Keratinocyte (primary cell): Measurements from ENCODE around the gene TP73. TPM values are rescaled to one million over a fixed set of nuclear protein-coding genes. Genes with fewer than 3 reads are reported as not detected.

Source experiments
- DNase-seq: peaks from one replicate; pipeline ENCODE4 v3.0.0-alpha.2; 2011; ENCODE audit warnings: low read depth, missing footprints, low spot score
- FAIRE-seq: peaks from 2 replicates; lab custom pipeline; 2011; peaks lifted over from hg19 to GRCh38; lab: Jason Lieb, UNC
- H2AFZ ChIP-seq: 2 replicates; pipeline ENCODE4 v1.6.0; 2012; ENCODE audit warnings: low read length, control low read depth, inconsistent platforms; ENCODE audit not compliant: control insufficient read depth
- H3K27ac ChIP-seq: 2 replicates; pipeline ENCODE4 v1.5.1; 2011; ENCODE audit warnings: low read length; ENCODE audit not compliant: control insufficient read depth, insufficient read depth
- H3K27me3 ChIP-seq: 3 replicates; pipeline ENCODE4 v1.6.0; 2011; ENCODE audit warnings: low read length; ENCODE audit not compliant: control insufficient read depth, insufficient read depth; ENCODE audit errors: extremely low read depth
- H3K36me3 ChIP-seq, 2 experiments: 2 replicates in 1 of 2; 3 replicates in 1 of 2; pipeline ENCODE4 v1.5.1; 2011; ENCODE audit warnings: low read length in 2 of 2, mild to moderate bottlenecking in 1 of 2; ENCODE audit not compliant: control insufficient read depth in 2 of 2, insufficient read depth in 2 of 2; ENCODE audit errors: extremely low read depth in 1 of 2
- H3K4me1 ChIP-seq: 3 replicates; pipeline ENCODE4 v1.5.1; 2011; ENCODE audit warnings: low read length; ENCODE audit not compliant: control insufficient read depth, insufficient read depth; ENCODE audit errors: extremely low read depth
- H3K4me2 ChIP-seq: 3 replicates; pipeline ENCODE4 v1.6.0; 2011; ENCODE audit warnings: low read depth, low read length; ENCODE audit not compliant: control insufficient read depth, insufficient read depth; ENCODE audit errors: extremely low read depth
- H3K4me3 ChIP-seq, 3 experiments: fragments of 200-600 bp in 1 of 3; sonication (generic) in 1 of 3; 2 replicates in 2 of 3; 3 replicates in 1 of 3; pipeline ENCODE4 v1.5.1; 2011 to 2016; ENCODE audit warnings: low read length in 3 of 3, mild to moderate bottlenecking in 3 of 3, control low read depth in 2 of 3, inconsistent platforms in 1 of 3, low read depth in 1 of 3, mixed read lengths in 1 of 3, mixed run types in 1 of 3, moderate library complexity in 1 of 3; ENCODE audit not compliant: control insufficient read depth in 2 of 3, insufficient read depth in 2 of 3; ENCODE audit errors: extremely low read depth in 1 of 3
- H3K79me2 ChIP-seq: 2 replicates; pipeline ENCODE4 v1.6.0; 2012; ENCODE audit warnings: low read length; ENCODE audit not compliant: control insufficient read depth, insufficient read depth
- H3K9ac ChIP-seq: 3 replicates; pipeline ENCODE4 v1.6.0; 2011; ENCODE audit warnings: low read length; ENCODE audit not compliant: control insufficient read depth, insufficient read depth; ENCODE audit errors: extremely low read depth
- H3K9me1 ChIP-seq: 3 replicates; pipeline ENCODE4 v1.6.0; 2011; ENCODE audit warnings: low read length; ENCODE audit not compliant: control insufficient read depth, insufficient read depth; ENCODE audit errors: extremely low read depth
- H3K9me3 ChIP-seq: 2 replicates; pipeline ENCODE4 v1.5.1; 2012; ENCODE audit warnings: low read depth, low read length; ENCODE audit not compliant: control insufficient read depth
- H4K20me1 ChIP-seq: 3 replicates; pipeline ENCODE4 v1.6.0; 2011; ENCODE audit warnings: low read length; ENCODE audit not compliant: control insufficient read depth, insufficient read depth; ENCODE audit errors: extremely low read depth
- CTCF ChIP-seq, 3 experiments: IDR thresholded peaks in 1 of 3; conservative IDR thresholded peaks in 1 of 3; optimal IDR thresholded peaks in 1 of 3; 2 replicates in 2 of 3; 3 replicates in 1 of 3; pipeline versions ENCODE3 to v1.5.1; 2011; ENCODE audit warnings: low read length in 3 of 3, mild to moderate bottlenecking in 3 of 3, moderate library complexity in 2 of 3, control low read depth in 1 of 3, inconsistent platforms in 1 of 3; ENCODE audit not compliant: insufficient read depth in 2 of 3; ENCODE audit errors: extremely low read depth in 1 of 3
- EZH2 ChIP-seq: IDR thresholded peaks from one replicate; pipeline ENCODE4 v1.6.1; 2012; ENCODE audit warnings: inconsistent platforms, mild to moderate bottlenecking, low read length, moderate library complexity
- dilution Hi-C: fragments of 300-500 bp; cut with MboI; formaldehyde crosslinking; loops from one replicate; pipeline ENCODE4 v1.7.0; 2020; ENCODE audit warnings: low sequenced_read_pairs; ENCODE audit not compliant: extremely low pct_ligation_motif_present
- polyA plus RNA-seq, 5 experiments: library from polyadenylated mRNA; depleted of rRNA in 3 of 5; stranded (reverse) in 3 of 5; stranded (forward) in 1 of 5; unstranded in 1 of 5; fragments of >200 nt; gene quantifications; 1 replicate in 1 of 5; 2 replicates in 3 of 5; 3 replicates in 1 of 5; pipeline versions ENCODE4 v1.2.1 to v1.2.3, GENCODE V29; 2011 to 2012; ENCODE audit warnings: missing spikeins in 2 of 5, low read depth in 1 of 5, low replicate concordance in 1 of 5

The TP73 gene
- polyA plus RNA-seq, 1 donor (not counting 4 experiments of a cell fraction or from before 2014, with no cell fraction given): 0.14 TPM

- no peak overlapping the region for H3K4me3 ChIP-seq
- no peak for TF ChIP-seq CTCF (optimal IDR thresholded peaks at IDR 0.05 in 1 of 3, IDR thresholded peaks at IDR 0.05 in 1 of 3, conservative IDR thresholded peaks at IDR 0.05 in 1 of 3; ENCODE audit: extremely low read depth in 1 of 3, insufficient read depth in 2 of 3, low read length in 3 of 3)
- no peak for TF ChIP-seq EZH2
- H3K4me1 ChIP-seq: peaks cover 7% of the 10 kb centered on the region
- H3K9me3 ChIP-seq: no peaks in the 10 kb centered on the region
- no peaks in the 10 kb centered on the region for H3K79me2 ChIP-seq
- H4K20me1 ChIP-seq: no peaks in the 10 kb centered on the region
- no peak overlapping the region for H3K27ac ChIP-seq
- H3K9me1 ChIP-seq: no peaks in the 10 kb centered on the region
- no peaks in the 10 kb centered on the region for H3K27me3 ChIP-seq
- no peak overlapping the region for H3K9ac ChIP-seq
- H3K4me2 ChIP-seq: no peak overlapping the region
- FAIRE-seq (no peak), DNase-seq (no peak)
- dilution Hi-C loops: no loop called here
- H2AFZ ChIP-seq: no peak overlapping the region
- H3K36me3 ChIP-seq: no peaks in the 10 kb centered on the region
These were observed 33.8 kb upstream of the TP73 start for GRCh38 chr1:3618531-3618880.

DNA sequence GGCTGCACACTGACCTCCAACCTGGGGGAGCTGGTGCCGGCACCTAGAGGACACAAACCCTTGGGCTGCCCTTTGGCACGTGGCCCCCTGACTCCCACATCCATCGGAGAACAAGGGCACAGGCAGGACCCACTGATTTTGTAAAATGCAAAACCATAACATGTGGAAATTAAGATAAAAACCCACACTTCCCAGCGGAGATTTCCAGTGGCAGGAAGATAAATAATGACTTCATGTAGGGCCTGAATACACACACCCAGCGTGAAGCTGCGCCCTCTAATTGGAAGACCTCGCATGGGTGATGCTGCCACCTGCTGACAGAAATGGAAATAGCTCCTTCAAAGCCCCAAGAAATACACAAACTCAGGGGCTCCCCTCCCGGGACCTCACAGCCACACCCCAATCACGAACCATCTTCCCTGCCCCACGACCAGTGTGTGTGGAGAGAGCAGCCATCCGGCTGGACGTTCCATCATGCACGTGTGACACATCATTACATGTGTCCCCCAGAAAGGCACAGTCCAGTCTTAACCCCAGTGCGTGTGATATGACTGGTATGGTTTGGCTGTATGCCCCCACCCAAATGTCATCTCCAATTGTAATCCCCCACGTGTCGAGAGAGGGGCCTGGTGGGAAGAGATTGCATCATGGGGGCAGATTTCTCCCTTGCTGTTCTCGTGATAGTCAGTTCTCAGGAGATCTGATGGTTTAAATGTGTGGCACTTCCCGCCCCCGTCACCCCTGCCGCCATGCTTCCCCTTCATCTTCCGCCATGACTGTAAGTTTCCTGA lies 33.2 kb upstream of the TP73 start:
- dilution Hi-C loops: no loop called here
- Histone ChIP-seq H3K4me1 (peaks cover 9% of the 10 kb centered on the region), H3K27ac (no peak overlapping the region), H4K20me1 (no peaks in the 10 kb centered on the region), H2AFZ (no peak overlapping the region), H3K4me2 (no peak overlapping the region), H3K36me3 (no peaks in the 10 kb centered on the region), H3K9me1 (no peaks in the 10 kb centered on the region), H3K9me3 (no peaks in the 10 kb centered on the region), H3K4me3 (no peak overlapping the region), H3K27me3 (no peaks in the 10 kb centered on the region), H3K79me2 (no peaks in the 10 kb centered on the region), H3K9ac (no peak overlapping the region)
- DNase-seq (no peak), FAIRE-seq (peak; percentile 73)
- TF ChIP-seq EZH2 (no peak), CTCF (optimal IDR thresholded peaks at IDR 0.05 in 1 of 3, IDR thresholded peaks at IDR 0.05 in 1 of 3, conservative IDR thresholded peaks at IDR 0.05 in 1 of 3; ENCODE audit: extremely low read depth in 1 of 3, insufficient read depth in 2 of 3, low read length in 3 of 3) (peak; percentile 74 to 83 (median 79))
